K562 (cell line): ENCODE results near the gene PRTFDC1. TPM values are rescaled to one million over a fixed set of nuclear protein-coding genes. Genes with fewer than 3 reads are reported as not detected.

Experiments used
- ATAC-seq: fragments of 200-7000 bp; cut with Tn5 transposase; 3 replicates; pipeline ENCODE4 v1.9.1; 2020; ENCODE audit warnings: moderate library complexity
- BruUV-seq: library from RNA; stranded (reverse); fragments of 400-500 nt; replicated peaks from 2 replicates; lab custom pipeline; 2021; lab: Mats Ljungman, UMichigan
- CTCF ChIA-PET: fragments of 300-600 bp; formaldehyde crosslinking; extraction: SDS; loops from one replicate; lab custom pipeline; 2021; ENCODE audit warnings: low intra/inter-chr PET ratio; lab: Yijun Ruan, JAX
- POLR2A ChIA-PET: fragments of 300-600, 350-650 bp; sonication (Branson Sonifier 250); formaldehyde crosslinking; extraction: SDS; loops from one replicate; lab custom pipeline; 2021; ENCODE audit warnings: antibody characterized with exemption, inconsistent platforms; lab: Yijun Ruan, JAX
- DNase-seq, 4 experiments: peaks; one replicate each; pipeline versions ENCODE4 v3.0.0 to v3.0.0-alpha.2; 2011 to 2018; ENCODE audit warnings: low spot score in 3 of 4, mixed read lengths in 3 of 4; ENCODE audit errors: extremely low read depth in 1 of 4
- FAIRE-seq: peaks from 2 replicates; lab custom pipeline; 2011; peaks lifted over from hg19 to GRCh38; lab: Jason Lieb, UNC
- H2AFZ ChIP-seq: 2 replicates; pipeline ENCODE4 v1.6.0; 2011; ENCODE audit warnings: low read depth, low read length, control low read depth, inconsistent platforms
- H3K27ac ChIP-seq: fragments of 200-600 bp; 3 replicates; pipeline ENCODE4 v1.8.0; 2011; ENCODE audit warnings: low read depth, mild to moderate bottlenecking, control low read depth, inconsistent platforms, low read length, moderate library complexity, mixed read lengths; ENCODE audit errors: extremely low read depth
- H3K27me3 ChIP-seq, 2 experiments: fragments of 300-600 bp in 1 of 2; 2 replicates in 1 of 2; 3 replicates in 1 of 2; pipeline versions ENCODE4 v1.6.0 to v1.8.0; 2011; ENCODE audit warnings: inconsistent platforms in 2 of 2, low read length in 2 of 2, mild to moderate bottlenecking in 1 of 2, mixed read lengths in 1 of 2, moderate library complexity in 1 of 2; ENCODE audit not compliant: control insufficient read depth in 2 of 2, insufficient read depth in 2 of 2
- H3K36me3 ChIP-seq: fragments of 300-600 bp; 3 replicates; pipeline ENCODE4 v1.8.0; 2011; ENCODE audit warnings: mild to moderate bottlenecking, low read length, inconsistent platforms; ENCODE audit not compliant: control insufficient read depth, insufficient read depth
- H3K4me1 ChIP-seq, 2 experiments: fragments of 200-600 bp in 1 of 2; replicated peaks in 1 of 2; 2 replicates in 1 of 2; 3 replicates in 1 of 2; pipeline versions ENCODE4 v1.5.1 to v1.8.0; 2011; ENCODE audit warnings: inconsistent platforms in 2 of 2, low read length in 2 of 2, mild to moderate bottlenecking in 1 of 2, mixed read lengths in 1 of 2, moderate library complexity in 1 of 2; ENCODE audit not compliant: control insufficient read depth in 2 of 2, insufficient read depth in 2 of 2
- H3K4me2 ChIP-seq: 2 replicates; pipeline ENCODE4 v1.6.1; 2011; ENCODE audit warnings: low read length, control low read depth, inconsistent platforms, mixed read lengths; ENCODE audit not compliant: insufficient read depth
- H3K4me3 ChIP-seq: fragments of 200-600 bp; sonication (generic), shearing (Covaris generic); 2 replicates; pipeline ENCODE4 v1.5.1; 2016; ENCODE audit warnings: control low read depth, inconsistent platforms
- H3K79me2 ChIP-seq: fragments of 200-600 bp; 3 replicates; pipeline ENCODE4 v1.8.0; 2011; ENCODE audit warnings: low read length, inconsistent platforms; ENCODE audit not compliant: control insufficient read depth, insufficient read depth
- H3K9ac ChIP-seq, 2 experiments: 2 replicates each; pipeline versions ENCODE4 v1.6.0 to v1.6.1; 2011; ENCODE audit warnings: low read depth in 2 of 2, low read length in 2 of 2, control low read depth in 1 of 2, inconsistent platforms in 1 of 2, mild to moderate bottlenecking in 1 of 2, mixed read lengths in 1 of 2; ENCODE audit not compliant: insufficient read depth in 1 of 2
- H3K9me1 ChIP-seq: one replicate; pipeline ENCODE4 v1.6.0; 2011; ENCODE audit warnings: inconsistent platforms, mild to moderate bottlenecking, low read length, moderate library complexity; ENCODE audit not compliant: control insufficient read depth, insufficient read depth
- H3K9me3 ChIP-seq: replicated peaks from 2 replicates; pipeline ENCODE4 v1.5.1; 2011; ENCODE audit warnings: low read depth, low read length, inconsistent platforms; ENCODE audit not compliant: control insufficient read depth, insufficient read depth
- H4K20me1 ChIP-seq: replicated peaks from 2 replicates; pipeline ENCODE4 v1.6.1; 2011; ENCODE audit warnings: low read length, inconsistent platforms, mixed read lengths; ENCODE audit not compliant: control insufficient read depth, insufficient read depth
- CHD2 ChIP-seq: IDR thresholded peaks from 2 replicates; pipeline ENCODE4 v1.6.1; 2011; ENCODE audit warnings: low read depth, low read length
- CREB3 ChIP-seq: fragments of 450-650 bp; conservative IDR thresholded peaks from 2 replicates; pipeline ENCODE4 v1.6.1; 2016; ENCODE audit warnings: missing genetic modification characterization, low read depth, mild to moderate bottlenecking, missing compliant biosample characterization, moderate library complexity
- DACH1 ChIP-seq: fragments of 450-650 bp; IDR thresholded peaks from 2 replicates; pipeline ENCODE4 v1.6.1; 2018; ENCODE audit not compliant: partially characterized antibody
- ILF3 ChIP-seq: fragments of 450-650 bp; IDR thresholded peaks from 2 replicates; pipeline ENCODE4 v1.6.1; 2018; ENCODE audit warnings: antibody characterized with exemption, mild to moderate bottlenecking, moderate library complexity, borderline replicate concordance
- L3MBTL2 ChIP-seq: fragments of 450-650 bp; IDR thresholded peaks from 2 replicates; pipeline ENCODE4 v1.6.1; 2016; ENCODE audit warnings: mild to moderate bottlenecking, moderate library complexity
- MAFK ChIP-seq: IDR thresholded peaks from 2 replicates; pipeline ENCODE4 v1.6.1; 2011; ENCODE audit warnings: low read length, improper control_type of control experiment
- MCM2 ChIP-seq: fragments of 450-650 bp; IDR thresholded peaks from 2 replicates; pipeline ENCODE4 v1.6.1; 2017; ENCODE audit warnings: low read depth, mild to moderate bottlenecking
- NRF1 ChIP-seq, 2 experiments: fragments of 450-650 bp; IDR thresholded peaks in 1 of 2; conservative IDR thresholded peaks in 1 of 2; 2 replicates each; pipeline ENCODE4 v1.6.1; 2014; ENCODE audit warnings: mild to moderate bottlenecking in 2 of 2
- STAG1 ChIP-seq: sonication (generic); formaldehyde crosslinking; IDR thresholded peaks from 2 replicates; pipeline ENCODE4 v1.5.0; 2020; ENCODE audit warnings: missing genetic modification reagents, borderline replicate concordance
- TAL1 ChIP-seq: fragments of 450-650 bp; IDR thresholded peaks from 2 replicates; pipeline ENCODE4 v1.6.1; 2016; ENCODE audit warnings: mild to moderate bottlenecking
- TBP ChIP-seq: optimal IDR thresholded peaks from 2 replicates; pipeline ENCODE3; 2011; ENCODE audit warnings: low read depth, low read length, improper control_type of control experiment
- TOE1 ChIP-seq, 2 experiments: fragments of 450-650 bp in 1 of 2; sonication (generic) in 1 of 2; formaldehyde crosslinking in 1 of 2; IDR thresholded peaks; 2 replicates each; pipeline versions ENCODE4 v1.7.1 to v1.8.0; 2016 to 2022; ENCODE audit warnings: borderline replicate concordance in 2 of 2, mild to moderate bottlenecking in 2 of 2, antibody characterized with exemption in 1 of 2, inconsistent platforms in 1 of 2, low read depth in 1 of 2, missing genetic modification reagents in 1 of 2, moderate library complexity in 1 of 2
- U2AF2 ChIP-seq: fragments of 200-400 bp; formaldehyde crosslinking; optimal IDR thresholded peaks from 2 replicates; pipeline ENCODE3; 2017; ENCODE audit warnings: low read depth, mild to moderate bottlenecking, low read length
- ZNF140 ChIP-seq: fragments of 250-450 bp; sonication (Bioruptor Pico); IDR thresholded peaks from 2 replicates; pipeline ENCODE4 v1.8.0; 2021; ENCODE audit warnings: moderate library complexity, mild to moderate bottlenecking, inconsistent platforms
- in situ Hi-C: fragments of 300-500 bp; cut with MboI; formaldehyde crosslinking; loops from 4 replicates; pipeline ENCODE4 v1.15.0; 2018; ENCODE audit warnings: inconsistent platforms, mixed read lengths
- intact Hi-C: fragments of 100-400 bp; cut with micrococcal nuclease; formaldehyde crosslinking; loops from 2 replicates; pipeline ENCODE4 v1.14.2; 2022
- polyA plus RNA-seq, 8 experiments: library from polyadenylated mRNA; depleted of rRNA in 4 of 8; stranded (reverse) in 5 of 8; unstranded in 3 of 8; fragments of >200 nt; fragmentation: Nextera tagmentation in 2 of 8; fragmentation: Illumina TruSeq in 1 of 8; extraction: Ambion mirVana in 2 of 8; extraction: Trizol in 1 of 8; gene quantifications; 2 replicates each; pipeline versions ENCODE4 v1.2.1 to v1.2.3, GENCODE V29; 2011 to 2014; ENCODE audit warnings: inconsistent platforms in 1 of 8, missing spikeins in 1 of 8
- total RNA-seq, 7 experiments: library from RNA; depleted of rRNA in 6 of 7; stranded (reverse); fragments of >200 nt in 6 of 7; fragmentation: Illumina TruSeq in 2 of 7; extraction: Trizol in 2 of 7; gene quantifications; 2 replicates each; pipeline versions ENCODE4 v1.2.1 to v1.2.3, GENCODE V29; 2011 to 2021; ENCODE audit warnings: low replicate concordance in 1 of 7
- TF ChIP-seq, protein P1 (sequence below): sonication (generic); formaldehyde crosslinking; IDR thresholded peaks from 2 replicates; pipeline ENCODE4 v1.8.0; 2022; ENCODE audit warnings: mild to moderate bottlenecking, missing genetic modification reagents
- TF ChIP-seq, protein P2 (sequence below): fragments of 450-650 bp; IDR thresholded peaks from 2 replicates; pipeline ENCODE4 v1.6.1; 2016; ENCODE audit warnings: mild to moderate bottlenecking

The PRTFDC1 gene
- total and polyA plus RNA-seq, 9 of the 15 experiments (the other 6 are each of a cell fraction or from before 2014, with no cell fraction given), result 7.0 to 27.6 (median 10.0) TPM

DNA sequence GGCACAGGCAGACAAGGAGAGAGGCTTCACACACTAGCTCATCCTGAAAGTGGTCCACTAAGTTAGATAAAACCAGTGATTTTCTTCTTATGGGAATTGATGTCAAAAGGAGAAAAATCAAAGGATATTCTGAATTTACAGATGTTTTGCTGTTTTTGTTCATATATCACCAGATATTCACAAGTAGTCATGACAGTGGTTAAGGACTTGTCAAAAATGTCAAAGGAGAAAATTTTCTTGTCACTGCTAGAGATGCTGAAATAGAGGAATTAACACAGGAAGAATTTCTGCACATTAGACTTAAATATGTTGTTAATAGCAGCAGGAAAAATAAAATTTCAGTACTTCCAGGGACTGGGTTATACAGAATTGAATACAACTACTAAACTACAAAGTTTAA lies 78.3 kb downstream of the PRTFDC1 start:
- TF ChIP-seq L3MBTL2, result no peak
- TF ChIP-seq, protein P1, sequence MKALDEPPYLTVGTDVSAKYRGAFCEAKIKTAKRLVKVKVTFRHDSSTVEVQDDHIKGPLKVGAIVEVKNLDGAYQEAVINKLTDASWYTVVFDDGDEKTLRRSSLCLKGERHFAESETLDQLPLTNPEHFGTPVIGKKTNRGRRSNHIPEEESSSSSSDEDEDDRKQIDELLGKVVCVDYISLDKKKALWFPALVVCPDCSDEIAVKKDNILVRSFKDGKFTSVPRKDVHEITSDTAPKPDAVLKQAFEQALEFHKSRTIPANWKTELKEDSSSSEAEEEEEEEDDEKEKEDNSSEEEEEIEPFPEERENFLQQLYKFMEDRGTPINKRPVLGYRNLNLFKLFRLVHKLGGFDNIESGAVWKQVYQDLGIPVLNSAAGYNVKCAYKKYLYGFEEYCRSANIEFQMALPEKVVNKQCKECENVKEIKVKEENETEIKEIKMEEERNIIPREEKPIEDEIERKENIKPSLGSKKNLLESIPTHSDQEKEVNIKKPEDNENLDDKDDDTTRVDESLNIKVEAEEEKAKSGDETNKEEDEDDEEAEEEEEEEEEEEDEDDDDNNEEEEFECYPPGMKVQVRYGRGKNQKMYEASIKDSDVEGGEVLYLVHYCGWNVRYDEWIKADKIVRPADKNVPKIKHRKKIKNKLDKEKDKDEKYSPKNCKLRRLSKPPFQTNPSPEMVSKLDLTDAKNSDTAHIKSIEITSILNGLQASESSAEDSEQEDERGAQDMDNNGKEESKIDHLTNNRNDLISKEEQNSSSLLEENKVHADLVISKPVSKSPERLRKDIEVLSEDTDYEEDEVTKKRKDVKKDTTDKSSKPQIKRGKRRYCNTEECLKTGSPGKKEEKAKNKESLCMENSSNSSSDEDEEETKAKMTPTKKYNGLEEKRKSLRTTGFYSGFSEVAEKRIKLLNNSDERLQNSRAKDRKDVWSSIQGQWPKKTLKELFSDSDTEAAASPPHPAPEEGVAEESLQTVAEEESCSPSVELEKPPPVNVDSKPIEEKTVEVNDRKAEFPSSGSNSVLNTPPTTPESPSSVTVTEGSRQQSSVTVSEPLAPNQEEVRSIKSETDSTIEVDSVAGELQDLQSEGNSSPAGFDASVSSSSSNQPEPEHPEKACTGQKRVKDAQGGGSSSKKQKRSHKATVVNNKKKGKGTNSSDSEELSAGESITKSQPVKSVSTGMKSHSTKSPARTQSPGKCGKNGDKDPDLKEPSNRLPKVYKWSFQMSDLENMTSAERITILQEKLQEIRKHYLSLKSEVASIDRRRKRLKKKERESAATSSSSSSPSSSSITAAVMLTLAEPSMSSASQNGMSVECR (CRISPR knock-in tag), result no peak
- no peak for TF ChIP-seq MAFK
- no peak for TF ChIP-seq ZNF140 (CRISPR knock-in tag)
- no peak for TF ChIP-seq TBP
- TF ChIP-seq CHD2, result no peak
- TF ChIP-seq, protein P2, sequence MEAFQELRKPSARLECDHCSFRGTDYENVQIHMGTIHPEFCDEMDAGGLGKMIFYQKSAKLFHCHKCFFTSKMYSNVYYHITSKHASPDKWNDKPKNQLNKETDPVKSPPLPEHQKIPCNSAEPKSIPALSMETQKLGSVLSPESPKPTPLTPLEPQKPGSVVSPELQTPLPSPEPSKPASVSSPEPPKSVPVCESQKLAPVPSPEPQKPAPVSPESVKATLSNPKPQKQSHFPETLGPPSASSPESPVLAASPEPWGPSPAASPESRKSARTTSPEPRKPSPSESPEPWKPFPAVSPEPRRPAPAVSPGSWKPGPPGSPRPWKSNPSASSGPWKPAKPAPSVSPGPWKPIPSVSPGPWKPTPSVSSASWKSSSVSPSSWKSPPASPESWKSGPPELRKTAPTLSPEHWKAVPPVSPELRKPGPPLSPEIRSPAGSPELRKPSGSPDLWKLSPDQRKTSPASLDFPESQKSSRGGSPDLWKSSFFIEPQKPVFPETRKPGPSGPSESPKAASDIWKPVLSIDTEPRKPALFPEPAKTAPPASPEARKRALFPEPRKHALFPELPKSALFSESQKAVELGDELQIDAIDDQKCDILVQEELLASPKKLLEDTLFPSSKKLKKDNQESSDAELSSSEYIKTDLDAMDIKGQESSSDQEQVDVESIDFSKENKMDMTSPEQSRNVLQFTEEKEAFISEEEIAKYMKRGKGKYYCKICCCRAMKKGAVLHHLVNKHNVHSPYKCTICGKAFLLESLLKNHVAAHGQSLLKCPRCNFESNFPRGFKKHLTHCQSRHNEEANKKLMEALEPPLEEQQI, result no peak
- TF ChIP-seq TOE1 (IDR thresholded peaks at IDR 0.05; ENCODE audit: borderline replicate concordance), result no peak
- no peak for TF ChIP-seq TOE1 (CRISPR knock-in tag; IDR thresholded peaks at IDR 0.05; ENCODE audit: borderline replicate concordance, low read depth)
- no peak for TF ChIP-seq STAG1 (CRISPR knock-in tag)
- no peak for TF ChIP-seq CREB3 (tag)
- TF ChIP-seq NRF1 (conservative IDR thresholded peaks at IDR 0.05 in 1 of 2, IDR thresholded peaks at IDR 0.05 in 1 of 2), result no peak
- TF ChIP-seq DACH1, result no peak
- no peak for TF ChIP-seq MCM2
- no peak for TF ChIP-seq TAL1
- no peak for TF ChIP-seq U2AF2
- TF ChIP-seq ILF3, result no peak
- H3K4me3 ChIP-seq, result no peak overlapping the region
- no peak overlapping the region for H3K9ac ChIP-seq
- FAIRE-seq, result no peak
- DNase-seq, result no peak
- no peak overlapping the region for H3K27ac ChIP-seq
- no peaks in the 10 kb centered on the region; the same call in 2 of the 3 replicates for H3K36me3 ChIP-seq
- no TSS peak for BruUV-seq
- ChIA-PET POLR2A (no interaction called here), CTCF (no interaction called here)
- H3K4me1 ChIP-seq, result peaks cover 0 to 23% of the 10 kb centered on the region in 2 experiments; a peak in 3 of 5 replicates
- H3K4me2 ChIP-seq, result no peak overlapping the region
- intact Hi-C loops, result no loop called here
- ATAC-seq, result no peak
- H3K79me2 ChIP-seq, result no peaks in the 10 kb centered on the region
- in situ Hi-C loops, result no loop called here
- H4K20me1 ChIP-seq, result no peaks in the 10 kb centered on the region
- H3K9me1 ChIP-seq, result peaks cover 2% of the 10 kb centered on the region
- H2AFZ ChIP-seq, result peak overlapping the region; percentile 94; the same call in 1 of the 2 replicates
- H3K9me3 ChIP-seq, result peaks cover 4% of the 10 kb centered on the region
- H3K27me3 ChIP-seq, result no peaks in the 10 kb centered on the region
